Right lobe of liver (tissue), 6 donors: ENCODE data around the gene YIPF7. TPM values are rescaled to one million over a fixed set of nuclear protein-coding genes. Genes with fewer than 3 reads are reported as not detected.

Experiments used
- ATAC-seq, 4 donors: fragments of 200-7000 bp; cut with Tn5 transposase; one replicate each; pipeline ENCODE4 v1.9.1; 2020; ENCODE audit warnings: mild to moderate bottlenecking in 4 of 4, moderate library complexity in 4 of 4
- DNase-seq, 3 donors: peaks; one replicate each; pipeline ENCODE4 v3.0.0-alpha.2; 2020
- H3K27ac ChIP-seq, 3 donors: fragments of 200-600 bp; one replicate each; pipeline ENCODE4 v1.8.0; 2022
- H3K27me3 ChIP-seq, 2 donors: fragments of 200-600 bp; one replicate each; pipeline ENCODE4 v1.8.0; 2022
- H3K36me3 ChIP-seq, 4 donors: fragments of 200-600 bp; sonication (generic) in 1 of 4; one replicate each; pipeline versions ENCODE4 v1.5.1 to v1.8.0; 2017 to 2022; ENCODE audit warnings: control low read depth in 1 of 4
- H3K4me1 ChIP-seq, 4 donors: fragments of 200-600 bp; sonication (generic) in 1 of 4; one replicate each; pipeline versions ENCODE4 v1.5.1 to v1.8.0; 2017 to 2022; ENCODE audit warnings: control low read depth in 1 of 4
- H3K4me3 ChIP-seq, 3 donors: fragments of 200-600 bp; one replicate each; pipeline ENCODE4 v1.8.0; 2022
- H3K9me3 ChIP-seq, 4 donors: fragments of 200-600 bp; sonication (generic) in 1 of 4; one replicate each; pipeline versions ENCODE4 v1.5.1 to v1.8.0; 2017 to 2022; ENCODE audit warnings: control low read depth in 1 of 4
- CTCF ChIP-seq, 4 donors: fragments of 200-600 bp in 3 of 4; fragments of 450-650 bp in 1 of 4; IDR thresholded peaks; one replicate each; pipeline versions ENCODE4 v1.5.1 to v1.8.0; 2016 to 2022; ENCODE audit warnings: antibody characterized with exemption in 4 of 4, mild to moderate bottlenecking in 2 of 4
- POLR2A ChIP-seq: fragments of 450-650 bp; IDR thresholded peaks from one replicate; pipeline ENCODE4 v1.6.1; 2017; ENCODE audit warnings: antibody characterized with exemption, mild to moderate bottlenecking
- WGBS: methylation state at CpG from one replicate; pipeline ENCODE4 v1.1.6; 2018; ENCODE audit warnings: low coverage, low lambda C conversion rate; ENCODE audit not compliant: insufficient coverage; ENCODE audit errors: missing lambda C conversion rate; 5-methylcytosine and 5-hydroxymethylcytosine counted together
- intact Hi-C, 2 donors: fragments of 100-400 bp; cut with DNase I; formaldehyde crosslinking; loops; one replicate each; pipeline versions ENCODE4 v1.11.2 to v1.14.1; 2022
- total RNA-seq, 6 experiments: library from RNA; depleted of rRNA in 2 of 6; stranded (reverse); fragments of >200 nt in 2 of 6; fragmentation: NEBNext Ultra II Directional in 3 of 6; extraction: Animal tissue kit (Norgen Biotek cat#: 25700) in 3 of 6; gene quantifications; one replicate each; pipeline versions ENCODE4 v1.1.0 to v1.2.4, GENCODE V29; 2016 to 2023
- donor health status: DM: no; HTN: yes; CAD: no.
- donor health status: DM: no; HTN: no; CAD: no.
- donor health status: DM: no; HTN: no; CAD: no.
- donor health status: DM: no; HTN: yes; CAD: no.
- donor health status: DM: no; HTN: yes; CAD: no.

The YIPF7 gene
- total RNA-seq, 6 experiments from 2014 or later, result not detected

GRCh38 chr4:44670506-44671199 lies 19.2 kb upstream of the YIPF7 start:
- 67% methylated on average over 4 of the region's 4 CpGs for WGBS
- no peak for ATAC-seq

GRCh38 chr4:44668526-44668925 lies 17.1 kb upstream of the YIPF7 start:
- TF ChIP-seq POLR2A, result no peak
- TF ChIP-seq CTCF (IDR thresholded peaks at IDR 0.05), result no peak
- intact Hi-C loops, result no loop called here
- DNase-seq (no peak), ATAC-seq (no peak)
- Histone ChIP-seq H3K4me1 (no peaks in the 10 kb centered on the region), H3K27me3 (no peaks in the 10 kb centered on the region), H3K36me3 (no peaks in the 10 kb centered on the region), H3K4me3 (no peak overlapping the region), H3K9me3 (no peaks in the 10 kb centered on the region), H3K27ac (no peak overlapping the region)
- WGBS, result 40% methylated on average over 2 of the region's 2 CpGs

More at GRCh38 chr4:44670506-44671199, 19.2 kb upstream of the YIPF7 start:
- H3K4me1 ChIP-seq, result no peaks in the 10 kb centered on the region
- no peak for TF ChIP-seq CTCF (IDR thresholded peaks at IDR 0.05)
- TF ChIP-seq POLR2A, result no peak
- H3K4me3 ChIP-seq, result no peak overlapping the region
- H3K9me3 ChIP-seq, result no peaks in the 10 kb centered on the region
- no peaks in the 10 kb centered on the region for H3K36me3 ChIP-seq
- intact Hi-C loops, result no loop called here
- no peak for DNase-seq
- no peaks in the 10 kb centered on the region for H3K27me3 ChIP-seq
- no peak overlapping the region for H3K27ac ChIP-seq

GRCh38 chr4:44663539-44664263 lies 12.3 kb upstream of the YIPF7 start:
- no peaks in the 10 kb centered on the region for H3K4me1 ChIP-seq
- no peak for DNase-seq
- H3K9me3 ChIP-seq, result no peaks in the 10 kb centered on the region
- intact Hi-C loops, result no loop called here
- H3K36me3 ChIP-seq, result no peaks in the 10 kb centered on the region
- no peak overlapping the region for H3K4me3 ChIP-seq
- H3K27me3 ChIP-seq, result no peaks in the 10 kb centered on the region
- WGBS, result 67% methylated on average over 6 of the region's 20 CpGs
- no peak overlapping the region for H3K27ac ChIP-seq
- no peak for TF ChIP-seq POLR2A
- TF ChIP-seq CTCF (IDR thresholded peaks at IDR 0.05), result no peak
- peak in 1 of 4 donors; percentile 30 for ATAC-seq

GRCh38 chr4:44662623-44663005 lies 11.2 kb upstream of the YIPF7 start:
- H3K36me3 ChIP-seq, result no peaks in the 10 kb centered on the region
- no peaks in the 10 kb centered on the region for H3K4me1 ChIP-seq
- no peaks in the 10 kb centered on the region for H3K27me3 ChIP-seq
- ATAC-seq (peak in 1 of 4 donors; percentile 31), DNase-seq (no peak)
- no peak overlapping the region for H3K27ac ChIP-seq
- TF ChIP-seq POLR2A, result no peak
- no peak for TF ChIP-seq CTCF (IDR thresholded peaks at IDR 0.05)
- intact Hi-C loops, result no loop called here
- H3K9me3 ChIP-seq, result no peaks in the 10 kb centered on the region
- WGBS, result 30% methylated on average over 2 of the region's 2 CpGs
- no peak overlapping the region for H3K4me3 ChIP-seq
